K562 (cell line): ENCODE data around the gene ALKBH4. TPM values are rescaled to one million over a fixed set of nuclear protein-coding genes. Genes with fewer than 3 reads are reported as not detected.

Experiments
- ATAC-seq: fragments of 200-7000 bp; cut with Tn5 transposase; 3 replicates; pipeline ENCODE4 v1.9.1; 2020; ENCODE audit warnings: moderate library complexity
- BruUV-seq: library from RNA; stranded (reverse); fragments of 400-500 nt; replicated peaks from 2 replicates; lab custom pipeline; 2021; lab: Mats Ljungman, UMichigan
- CTCF ChIA-PET: fragments of 300-600 bp; formaldehyde crosslinking; extraction: SDS; loops from one replicate; lab custom pipeline; 2021; ENCODE audit warnings: low intra/inter-chr PET ratio; lab: Yijun Ruan, JAX
- POLR2A ChIA-PET: fragments of 300-600, 350-650 bp; sonication (Branson Sonifier 250); formaldehyde crosslinking; extraction: SDS; loops from one replicate; lab custom pipeline; 2021; ENCODE audit warnings: antibody characterized with exemption, inconsistent platforms; lab: Yijun Ruan, JAX
- DNase-seq, 4 experiments: peaks; one replicate each; pipeline versions ENCODE4 v3.0.0 to v3.0.0-alpha.2; 2011 to 2018; ENCODE audit warnings: low spot score in 3 of 4, mixed read lengths in 3 of 4; ENCODE audit errors: extremely low read depth in 1 of 4
- FAIRE-seq: peaks from 2 replicates; lab custom pipeline; 2011; peaks lifted over from hg19 to GRCh38; lab: Jason Lieb, UNC
- H2AFZ ChIP-seq: 2 replicates; pipeline ENCODE4 v1.6.0; 2011; ENCODE audit warnings: low read depth, low read length, control low read depth, inconsistent platforms
- H3K27ac ChIP-seq: fragments of 200-600 bp; 3 replicates; pipeline ENCODE4 v1.8.0; 2011; ENCODE audit warnings: low read depth, mild to moderate bottlenecking, control low read depth, inconsistent platforms, low read length, moderate library complexity, mixed read lengths; ENCODE audit errors: extremely low read depth
- H3K27me3 ChIP-seq, 2 experiments: fragments of 300-600 bp in 1 of 2; 2 replicates in 1 of 2; 3 replicates in 1 of 2; pipeline versions ENCODE4 v1.6.0 to v1.8.0; 2011; ENCODE audit warnings: inconsistent platforms in 2 of 2, low read length in 2 of 2, mild to moderate bottlenecking in 1 of 2, mixed read lengths in 1 of 2, moderate library complexity in 1 of 2; ENCODE audit not compliant: control insufficient read depth in 2 of 2, insufficient read depth in 2 of 2
- H3K36me3 ChIP-seq: fragments of 300-600 bp; 3 replicates; pipeline ENCODE4 v1.8.0; 2011; ENCODE audit warnings: mild to moderate bottlenecking, low read length, inconsistent platforms; ENCODE audit not compliant: control insufficient read depth, insufficient read depth
- H3K4me1 ChIP-seq, 2 experiments: fragments of 200-600 bp in 1 of 2; replicated peaks in 1 of 2; 2 replicates in 1 of 2; 3 replicates in 1 of 2; pipeline versions ENCODE4 v1.5.1 to v1.8.0; 2011; ENCODE audit warnings: inconsistent platforms in 2 of 2, low read length in 2 of 2, mild to moderate bottlenecking in 1 of 2, mixed read lengths in 1 of 2, moderate library complexity in 1 of 2; ENCODE audit not compliant: control insufficient read depth in 2 of 2, insufficient read depth in 2 of 2
- H3K4me2 ChIP-seq: 2 replicates; pipeline ENCODE4 v1.6.1; 2011; ENCODE audit warnings: low read length, control low read depth, inconsistent platforms, mixed read lengths; ENCODE audit not compliant: insufficient read depth
- H3K4me3 ChIP-seq: fragments of 200-600 bp; sonication (generic), shearing (Covaris generic); 2 replicates; pipeline ENCODE4 v1.5.1; 2016; ENCODE audit warnings: control low read depth, inconsistent platforms
- H3K79me2 ChIP-seq: fragments of 200-600 bp; 3 replicates; pipeline ENCODE4 v1.8.0; 2011; ENCODE audit warnings: low read length, inconsistent platforms; ENCODE audit not compliant: control insufficient read depth, insufficient read depth
- H3K9ac ChIP-seq, 2 experiments: 2 replicates each; pipeline versions ENCODE4 v1.6.0 to v1.6.1; 2011; ENCODE audit warnings: low read depth in 2 of 2, low read length in 2 of 2, control low read depth in 1 of 2, inconsistent platforms in 1 of 2, mild to moderate bottlenecking in 1 of 2, mixed read lengths in 1 of 2; ENCODE audit not compliant: insufficient read depth in 1 of 2
- H3K9me1 ChIP-seq: one replicate; pipeline ENCODE4 v1.6.0; 2011; ENCODE audit warnings: inconsistent platforms, mild to moderate bottlenecking, low read length, moderate library complexity; ENCODE audit not compliant: control insufficient read depth, insufficient read depth
- H3K9me3 ChIP-seq: replicated peaks from 2 replicates; pipeline ENCODE4 v1.5.1; 2011; ENCODE audit warnings: low read depth, low read length, inconsistent platforms; ENCODE audit not compliant: control insufficient read depth, insufficient read depth
- H4K20me1 ChIP-seq: replicated peaks from 2 replicates; pipeline ENCODE4 v1.6.1; 2011; ENCODE audit warnings: low read length, inconsistent platforms, mixed read lengths; ENCODE audit not compliant: control insufficient read depth, insufficient read depth
- MYBL2 ChIP-seq, 2 experiments: fragments of 450-650 bp in 1 of 2; sonication (generic) in 1 of 2; formaldehyde crosslinking in 1 of 2; IDR thresholded peaks; 2 replicates each; pipeline versions ENCODE4 v1.6.1 to v1.8.1; 2017 to 2022; ENCODE audit warnings: borderline replicate concordance in 1 of 2, inconsistent platforms in 1 of 2, low read depth in 1 of 2, mild to moderate bottlenecking in 1 of 2, missing genetic modification reagents in 1 of 2, moderate library complexity in 1 of 2
- PCBP1 ChIP-seq: fragments of 200-400 bp; formaldehyde crosslinking; IDR thresholded peaks from 2 replicates; pipeline ENCODE4 v1.6.1; 2018; ENCODE audit warnings: mild to moderate bottlenecking, low read depth, low read length; ENCODE audit not compliant: poor library complexity, severe bottlenecking
- WGBS: fragments of 100-300 bp; shearing (Covaris generic); methylation state at CpG from one replicate; pipeline ENCODE4 v1.1.6; 2016; ENCODE audit warnings: low coverage, mixed read lengths; ENCODE audit not compliant: insufficient coverage; ENCODE audit errors: missing lambda C conversion rate; 5-methylcytosine and 5-hydroxymethylcytosine counted together
- in situ Hi-C: fragments of 300-500 bp; cut with MboI; formaldehyde crosslinking; loops from 4 replicates; pipeline ENCODE4 v1.15.0; 2018; ENCODE audit warnings: inconsistent platforms, mixed read lengths
- intact Hi-C: fragments of 100-400 bp; cut with micrococcal nuclease; formaldehyde crosslinking; loops from 2 replicates; pipeline ENCODE4 v1.14.2; 2022
- polyA plus RNA-seq, 8 experiments: library from polyadenylated mRNA; depleted of rRNA in 4 of 8; stranded (reverse) in 5 of 8; unstranded in 3 of 8; fragments of >200 nt; fragmentation: Nextera tagmentation in 2 of 8; fragmentation: Illumina TruSeq in 1 of 8; extraction: Ambion mirVana in 2 of 8; extraction: Trizol in 1 of 8; gene quantifications; 2 replicates each; pipeline versions ENCODE4 v1.2.1 to v1.2.3, GENCODE V29; 2011 to 2014; ENCODE audit warnings: inconsistent platforms in 1 of 8, missing spikeins in 1 of 8
- total RNA-seq, 7 experiments: library from RNA; depleted of rRNA in 6 of 7; stranded (reverse); fragments of >200 nt in 6 of 7; fragmentation: Illumina TruSeq in 2 of 7; extraction: Trizol in 2 of 7; gene quantifications; 2 replicates each; pipeline versions ENCODE4 v1.2.1 to v1.2.3, GENCODE V29; 2011 to 2021; ENCODE audit warnings: low replicate concordance in 1 of 7

ALKBH4 gene
- total and polyA plus RNA-seq, 9 of the 15 experiments (the other 6 are each of a cell fraction or from before 2014, with no cell fraction given): 4.6 to 21.4 (median 11.8) TPM

DNA sequence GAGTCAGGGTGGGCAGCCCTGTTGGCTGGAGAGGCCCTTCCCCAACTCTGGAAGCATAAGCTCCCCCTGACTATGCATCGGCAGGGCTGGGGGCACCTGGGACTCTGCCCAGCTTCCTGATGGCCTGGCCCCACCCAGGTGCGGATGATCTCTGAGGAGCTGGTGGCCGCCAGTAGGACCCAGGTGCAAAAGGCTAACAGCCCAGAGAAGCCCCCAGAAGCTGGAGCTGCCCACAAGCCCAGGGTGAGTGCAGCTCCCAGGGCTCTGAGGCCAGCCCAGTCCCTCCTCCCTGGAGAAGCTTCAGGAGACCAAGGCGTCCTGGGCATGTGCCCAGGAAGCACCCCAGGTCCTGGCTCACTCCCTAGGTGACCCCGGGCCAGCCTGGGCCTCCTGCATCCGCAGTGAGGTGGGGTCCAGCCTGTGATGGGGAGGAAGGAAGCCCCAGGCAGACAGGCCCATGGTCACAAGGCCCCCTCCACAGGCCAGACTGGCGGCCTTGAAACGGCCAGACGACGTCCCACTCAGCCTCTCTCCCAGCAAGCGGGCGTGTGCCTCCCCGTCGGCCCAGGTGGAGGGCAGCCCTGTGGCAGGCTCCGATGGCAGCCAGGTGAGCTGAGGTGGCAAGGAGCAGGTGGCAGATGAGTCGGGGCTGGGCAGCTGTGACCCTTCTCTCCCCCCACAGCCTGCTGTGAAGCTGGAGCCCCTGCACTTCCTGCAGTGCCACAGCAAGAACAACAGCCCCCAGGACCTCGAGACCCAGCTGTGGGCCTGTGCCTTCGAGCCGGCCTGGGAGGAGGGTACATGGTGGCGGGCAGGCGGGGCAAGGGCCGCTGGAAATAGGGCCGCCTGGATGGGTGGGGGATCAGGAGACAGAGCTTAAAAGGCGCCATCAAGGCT lies 3.2 kb upstream of the ALKBH4 start:
- peaks cover 11 to 72% of the 10 kb centered on the region in 2 experiments; a peak in 3 of 5 replicates for H3K4me1 ChIP-seq
- in situ Hi-C loops: loop anchor here (25.0 kb wide), 2 partner anchors 94 to 194 kb away; partner anchors contain the start of genes POLR2J2, POLR2J3, SPDYE2 and SPDYE2B
- H3K27ac ChIP-seq: no peak overlapping the region
- H3K79me2 ChIP-seq: peaks cover 31% of the 10 kb centered on the region
- no peak overlapping the region for H3K4me2 ChIP-seq
- ChIA-PET CTCF (no interaction called here), POLR2A (interaction anchor here (0.6 to 0.7 kb wide), 2 partner anchors 31 to 76 kb away, joined by 3 to 4 read pairs; no protein-coding TSS in a partner anchor)
- H3K9ac ChIP-seq: peak overlapping the region in 1 of 2 experiments; percentile 43; a peak in 1 of 4 replicates
- WGBS: 83% methylated on average over 21 of the region's 24 CpGs
- DNase-seq (no peak), FAIRE-seq (no peak), ATAC-seq (no peak)
- H2AFZ ChIP-seq: no peak overlapping the region
- no peaks in the 10 kb centered on the region for H3K9me3 ChIP-seq
- TF ChIP-seq MYBL2 (IDR thresholded peaks at IDR 0.05; ENCODE audit: low read depth) (no peak), MYBL2 (CRISPR knock-in tag; IDR thresholded peaks at IDR 0.05; ENCODE audit: borderline replicate concordance) (no peak), PCBP1 (peak; percentile 33)
- intact Hi-C loops: no loop called here
- H3K9me1 ChIP-seq: peaks cover 5% of the 10 kb centered on the region
- peaks cover 3% of the 10 kb centered on the region; the same call in 1 of the 2 replicates for H4K20me1 ChIP-seq
- peaks cover 61% of the 10 kb centered on the region; the same call in 2 of the 3 replicates for H3K36me3 ChIP-seq
- no TSS peak for BruUV-seq
- H3K4me3 ChIP-seq: no peak overlapping the region
- no peaks in the 10 kb centered on the region for H3K27me3 ChIP-seq
